Keratinocyte (primary cell): Measurements from ENCODE around the gene MAOA. TPM values are rescaled to one million over a fixed set of nuclear protein-coding genes. Genes with fewer than 3 reads are reported as not detected.
"Not testable (repeated sequence)": the region's sequence is repeated elsewhere in the genome, so short reads cannot be mapped to it uniquely, and the experiment has no call there.

Experiments used
- DNase-seq: peaks from one replicate; pipeline ENCODE4 v3.0.0-alpha.2; 2011; ENCODE audit warnings: low read depth, missing footprints, low spot score
- FAIRE-seq: peaks from 2 replicates; lab custom pipeline; 2011; peaks lifted over from hg19 to GRCh38; lab: Jason Lieb, UNC
- H2AFZ ChIP-seq: 2 replicates; pipeline ENCODE4 v1.6.0; 2012; ENCODE audit warnings: low read length, control low read depth, inconsistent platforms; ENCODE audit not compliant: control insufficient read depth
- H3K27ac ChIP-seq: 2 replicates; pipeline ENCODE4 v1.5.1; 2011; ENCODE audit warnings: low read length; ENCODE audit not compliant: control insufficient read depth, insufficient read depth
- H3K27me3 ChIP-seq: 3 replicates; pipeline ENCODE4 v1.6.0; 2011; ENCODE audit warnings: low read length; ENCODE audit not compliant: control insufficient read depth, insufficient read depth; ENCODE audit errors: extremely low read depth
- H3K36me3 ChIP-seq, 2 experiments: 2 replicates in 1 of 2; 3 replicates in 1 of 2; pipeline ENCODE4 v1.5.1; 2011; ENCODE audit warnings: low read length in 2 of 2, mild to moderate bottlenecking in 1 of 2; ENCODE audit not compliant: control insufficient read depth in 2 of 2, insufficient read depth in 2 of 2; ENCODE audit errors: extremely low read depth in 1 of 2
- H3K4me1 ChIP-seq: 3 replicates; pipeline ENCODE4 v1.5.1; 2011; ENCODE audit warnings: low read length; ENCODE audit not compliant: control insufficient read depth, insufficient read depth; ENCODE audit errors: extremely low read depth
- H3K4me2 ChIP-seq: 3 replicates; pipeline ENCODE4 v1.6.0; 2011; ENCODE audit warnings: low read depth, low read length; ENCODE audit not compliant: control insufficient read depth, insufficient read depth; ENCODE audit errors: extremely low read depth
- H3K4me3 ChIP-seq, 3 experiments: fragments of 200-600 bp in 1 of 3; sonication (generic) in 1 of 3; 2 replicates in 2 of 3; 3 replicates in 1 of 3; pipeline ENCODE4 v1.5.1; 2011 to 2016; ENCODE audit warnings: low read length in 3 of 3, mild to moderate bottlenecking in 3 of 3, control low read depth in 2 of 3, inconsistent platforms in 1 of 3, low read depth in 1 of 3, mixed read lengths in 1 of 3, mixed run types in 1 of 3, moderate library complexity in 1 of 3; ENCODE audit not compliant: control insufficient read depth in 2 of 3, insufficient read depth in 2 of 3; ENCODE audit errors: extremely low read depth in 1 of 3
- H3K79me2 ChIP-seq: 2 replicates; pipeline ENCODE4 v1.6.0; 2012; ENCODE audit warnings: low read length; ENCODE audit not compliant: control insufficient read depth, insufficient read depth
- H3K9ac ChIP-seq: 3 replicates; pipeline ENCODE4 v1.6.0; 2011; ENCODE audit warnings: low read length; ENCODE audit not compliant: control insufficient read depth, insufficient read depth; ENCODE audit errors: extremely low read depth
- H3K9me1 ChIP-seq: 3 replicates; pipeline ENCODE4 v1.6.0; 2011; ENCODE audit warnings: low read length; ENCODE audit not compliant: control insufficient read depth, insufficient read depth; ENCODE audit errors: extremely low read depth
- H3K9me3 ChIP-seq: 2 replicates; pipeline ENCODE4 v1.5.1; 2012; ENCODE audit warnings: low read depth, low read length; ENCODE audit not compliant: control insufficient read depth
- H4K20me1 ChIP-seq: 3 replicates; pipeline ENCODE4 v1.6.0; 2011; ENCODE audit warnings: low read length; ENCODE audit not compliant: control insufficient read depth, insufficient read depth; ENCODE audit errors: extremely low read depth
- EZH2 ChIP-seq: IDR thresholded peaks from one replicate; pipeline ENCODE4 v1.6.1; 2012; ENCODE audit warnings: inconsistent platforms, mild to moderate bottlenecking, low read length, moderate library complexity
- dilution Hi-C: fragments of 300-500 bp; cut with MboI; formaldehyde crosslinking; loops from one replicate; pipeline ENCODE4 v1.7.0; 2020; ENCODE audit warnings: low sequenced_read_pairs; ENCODE audit not compliant: extremely low pct_ligation_motif_present
- polyA plus RNA-seq, 5 experiments: library from polyadenylated mRNA; depleted of rRNA in 3 of 5; stranded (reverse) in 3 of 5; stranded (forward) in 1 of 5; unstranded in 1 of 5; fragments of >200 nt; gene quantifications; 1 replicate in 1 of 5; 2 replicates in 3 of 5; 3 replicates in 1 of 5; pipeline versions ENCODE4 v1.2.1 to v1.2.3, GENCODE V29; 2011 to 2012; ENCODE audit warnings: missing spikeins in 2 of 5, low read depth in 1 of 5, low replicate concordance in 1 of 5
- TF ChIP-seq, protein P1 (sequence below), 3 experiments: IDR thresholded peaks in 1 of 3; conservative IDR thresholded peaks in 1 of 3; optimal IDR thresholded peaks in 1 of 3; 2 replicates in 2 of 3; 3 replicates in 1 of 3; pipeline versions ENCODE3 to v1.5.1; 2011; ENCODE audit warnings: low read length in 3 of 3, mild to moderate bottlenecking in 3 of 3, moderate library complexity in 2 of 3, control low read depth in 1 of 3, inconsistent platforms in 1 of 3; ENCODE audit not compliant: insufficient read depth in 2 of 3; ENCODE audit errors: extremely low read depth in 1 of 3

Gene MAOA
- polyA plus RNA-seq, 1 donor (not counting 4 experiments of a cell fraction or from before 2014, with no cell fraction given), result 69.7 TPM

DNA sequence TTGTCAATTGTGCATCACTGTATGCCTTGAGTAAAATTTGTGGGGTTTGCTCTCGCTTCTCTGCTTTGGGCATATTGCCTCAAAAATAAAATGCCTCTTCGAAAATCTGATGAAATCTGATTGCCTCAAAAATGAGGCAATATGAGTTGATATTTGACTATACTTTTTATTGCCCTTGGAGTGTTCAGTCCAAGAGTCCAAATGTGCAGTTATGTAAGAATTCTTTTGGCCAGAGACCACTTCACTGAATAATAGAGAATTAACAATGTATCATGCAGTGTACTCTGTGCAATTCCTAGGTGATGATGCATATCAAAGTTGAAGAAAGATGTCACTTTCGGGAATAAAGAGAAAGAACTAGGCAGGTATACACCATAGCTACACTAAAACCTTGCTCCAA lies 8.6 kb downstream of the MAOA start:
- H3K9me3 ChIP-seq, result no peaks in the 10 kb centered on the region
- H3K9ac ChIP-seq, result no peak overlapping the region
- no peak for TF ChIP-seq EZH2
- TF ChIP-seq, protein P1, sequence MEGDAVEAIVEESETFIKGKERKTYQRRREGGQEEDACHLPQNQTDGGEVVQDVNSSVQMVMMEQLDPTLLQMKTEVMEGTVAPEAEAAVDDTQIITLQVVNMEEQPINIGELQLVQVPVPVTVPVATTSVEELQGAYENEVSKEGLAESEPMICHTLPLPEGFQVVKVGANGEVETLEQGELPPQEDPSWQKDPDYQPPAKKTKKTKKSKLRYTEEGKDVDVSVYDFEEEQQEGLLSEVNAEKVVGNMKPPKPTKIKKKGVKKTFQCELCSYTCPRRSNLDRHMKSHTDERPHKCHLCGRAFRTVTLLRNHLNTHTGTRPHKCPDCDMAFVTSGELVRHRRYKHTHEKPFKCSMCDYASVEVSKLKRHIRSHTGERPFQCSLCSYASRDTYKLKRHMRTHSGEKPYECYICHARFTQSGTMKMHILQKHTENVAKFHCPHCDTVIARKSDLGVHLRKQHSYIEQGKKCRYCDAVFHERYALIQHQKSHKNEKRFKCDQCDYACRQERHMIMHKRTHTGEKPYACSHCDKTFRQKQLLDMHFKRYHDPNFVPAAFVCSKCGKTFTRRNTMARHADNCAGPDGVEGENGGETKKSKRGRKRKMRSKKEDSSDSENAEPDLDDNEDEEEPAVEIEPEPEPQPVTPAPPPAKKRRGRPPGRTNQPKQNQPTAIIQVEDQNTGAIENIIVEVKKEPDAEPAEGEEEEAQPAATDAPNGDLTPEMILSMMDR (optimal IDR thresholded peaks at IDR 0.05 in 1 of 3, IDR thresholded peaks at IDR 0.05 in 1 of 3, conservative IDR thresholded peaks at IDR 0.05 in 1 of 3; ENCODE audit: extremely low read depth in 1 of 3, insufficient read depth in 2 of 3, low read length in 3 of 3), result no peak
- H3K27me3 ChIP-seq, result no peaks in the 10 kb centered on the region
- no peaks in the 10 kb centered on the region for H3K4me1 ChIP-seq
- H3K4me3 ChIP-seq, result no peak overlapping the region
- no peaks in the 10 kb centered on the region for H3K9me1 ChIP-seq
- H3K27ac ChIP-seq, result no peak overlapping the region
- no peaks in the 10 kb centered on the region for H3K36me3 ChIP-seq
- peaks cover 16% of the 10 kb centered on the region for H3K79me2 ChIP-seq
- H3K4me2 ChIP-seq, result no peak overlapping the region
- no peak for FAIRE-seq
- H2AFZ ChIP-seq, result no peak overlapping the region
- dilution Hi-C loops, result no loop called here
- no peaks in the 10 kb centered on the region for H4K20me1 ChIP-seq
- DNase-seq, result no peak

GRCh38 chrX:43666311-43666912 lies 10.3 kb downstream of the MAOA start:
- H3K79me2 ChIP-seq, result peaks cover 15% of the 10 kb centered on the region
- no peaks in the 10 kb centered on the region for H3K4me1 ChIP-seq
- H3K36me3 ChIP-seq, result no peaks in the 10 kb centered on the region
- dilution Hi-C loops, result no loop called here
- TF ChIP-seq EZH2, result no peak
- TF ChIP-seq, protein P1 (optimal IDR thresholded peaks at IDR 0.05 in 1 of 3, IDR thresholded peaks at IDR 0.05 in 1 of 3, conservative IDR thresholded peaks at IDR 0.05 in 1 of 3; ENCODE audit: extremely low read depth in 1 of 3, insufficient read depth in 2 of 3, low read length in 3 of 3), result no peak
- no peaks in the 10 kb centered on the region for H3K27me3 ChIP-seq
- H2AFZ ChIP-seq, result no peak overlapping the region
- H3K4me2 ChIP-seq, result no peak overlapping the region
- H3K9me1 ChIP-seq, result no peaks in the 10 kb centered on the region
- no peaks in the 10 kb centered on the region for H4K20me1 ChIP-seq
- FAIRE-seq (no peak), DNase-seq (no peak)
- H3K9ac ChIP-seq, result no peak overlapping the region
- H3K4me3 ChIP-seq, result no peak overlapping the region
- no peaks in the 10 kb centered on the region for H3K9me3 ChIP-seq
- H3K27ac ChIP-seq, result no peak overlapping the region

DNA sequence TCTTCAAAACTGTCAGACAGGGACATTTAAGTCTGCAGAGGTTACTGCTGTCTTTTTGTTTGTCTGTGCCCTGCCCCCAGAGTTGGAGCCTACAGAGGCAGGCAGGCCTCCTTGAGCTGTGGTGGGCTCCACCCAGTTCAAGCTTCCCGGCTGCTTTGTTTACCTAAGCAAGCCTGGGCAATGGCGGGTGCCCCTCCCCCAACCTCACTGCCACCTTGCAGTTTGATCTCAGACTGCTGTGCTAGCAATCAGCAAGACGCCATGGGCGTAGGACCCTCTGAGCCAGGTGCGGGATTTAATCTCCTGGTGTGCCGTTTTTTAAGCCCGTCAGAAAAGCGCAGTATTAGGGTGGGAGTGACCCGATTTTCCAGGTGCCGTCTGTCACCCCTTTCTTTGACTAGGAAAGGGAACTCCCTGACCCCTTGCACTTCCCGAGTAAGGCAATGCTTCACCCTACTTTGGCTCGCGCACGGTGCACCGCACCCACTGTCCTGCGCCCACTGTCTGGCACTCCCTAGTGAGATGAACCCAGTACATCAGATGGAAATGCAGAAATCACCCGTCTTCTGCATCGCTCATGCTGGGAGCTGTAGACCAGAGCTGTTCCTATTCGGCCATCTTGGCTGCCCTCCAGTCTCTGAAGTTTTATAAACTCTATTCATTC lies 20.0 kb downstream of the MAOA start:
- dilution Hi-C loops, H3K27ac ChIP-seq: not testable (repeated sequence)

More for the DNA sequence above, 20.0 kb downstream of the MAOA start:
- not testable (repeated sequence) for H3K9ac ChIP-seq, H3K27me3 ChIP-seq, H3K4me3 ChIP-seq, H4K20me1 ChIP-seq, H2AFZ ChIP-seq, FAIRE-seq, H3K79me2 ChIP-seq, H3K36me3 ChIP-seq, H3K9me1 ChIP-seq, DNase-seq, H3K9me3 ChIP-seq, H3K4me2 ChIP-seq, H3K4me1 ChIP-seq
